Osteocyte (in vitro differentiated cells): ENCODE results near the gene SPTBN1. TPM values are rescaled to one million over a fixed set of nuclear protein-coding genes. Genes with fewer than 3 reads are reported as not detected.
A peak's percentile ranks its signal among the peaks of the same experiment; 100 is the strongest.

Source experiments
- DNase-seq: peaks from one replicate; pipeline ENCODE4 v3.0.0; 2021; ENCODE audit warnings: mixed read lengths; ENCODE audit not compliant: unreplicated experiment; ENCODE audit errors: extremely low spot score
- H3K27ac Mint-ChIP-seq: one replicate; pipeline ENCODE4 v1.8.0; 2021; ENCODE audit warnings: mild to moderate bottlenecking, mixed read lengths; ENCODE audit not compliant: unreplicated experiment
- H3K27me3 Mint-ChIP-seq: one replicate; pipeline ENCODE4 v1.8.0; 2021; ENCODE audit warnings: mixed read lengths; ENCODE audit not compliant: unreplicated experiment
- H3K36me3 Mint-ChIP-seq: one replicate; pipeline ENCODE4 v1.8.0; 2021; ENCODE audit warnings: mixed read lengths; ENCODE audit not compliant: unreplicated experiment
- H3K4me1 Mint-ChIP-seq: one replicate; pipeline ENCODE4 v1.8.0; 2021; ENCODE audit warnings: mixed read lengths; ENCODE audit not compliant: unreplicated experiment
- H3K4me3 Mint-ChIP-seq: one replicate; pipeline ENCODE4 v1.8.0; 2021; ENCODE audit warnings: mild to moderate bottlenecking, moderate library complexity, mixed read lengths; ENCODE audit not compliant: unreplicated experiment
- H3K9me3 Mint-ChIP-seq: one replicate; pipeline ENCODE4 v1.8.0; 2021; ENCODE audit warnings: mixed read lengths; ENCODE audit not compliant: unreplicated experiment
- CTCF ChIP-seq: fragments of 200-600 bp; sonication (generic); IDR thresholded peaks from 2 replicates; pipeline ENCODE4 v1.5.0; 2021; ENCODE audit warnings: antibody characterized with exemption, mild to moderate bottlenecking, moderate library complexity
- total RNA-seq: library from RNA; stranded (reverse); gene quantifications from 2 replicates; pipeline ENCODE4 v1.2.1, GENCODE V29; 2021

Gene SPTBN1
- total RNA-seq, 1 donor from 2014 or later = 248 TPM

- H3K4me3 Mint-ChIP-seq = no peak overlapping the region
- peaks cover 22% of the 10 kb centered on the region for H3K4me1 Mint-ChIP-seq
- H3K36me3 Mint-ChIP-seq = peaks cover 66% of the 10 kb centered on the region
- no peaks in the 10 kb centered on the region for H3K9me3 Mint-ChIP-seq
- TF ChIP-seq CTCF = no peak
- no peak for DNase-seq
- H3K27ac Mint-ChIP-seq = no peak overlapping the region
- H3K27me3 Mint-ChIP-seq = no peaks in the 10 kb centered on the region
Measured at GRCh38 chr2:54620948-54621347, 164.8 kb downstream of the SPTBN1 start.

- TF ChIP-seq CTCF = no peak
- H3K27me3 Mint-ChIP-seq = no peaks in the 10 kb centered on the region
- peaks cover 6% of the 10 kb centered on the region for H3K4me1 Mint-ChIP-seq
- no peak overlapping the region for H3K4me3 Mint-ChIP-seq
- H3K9me3 Mint-ChIP-seq = no peaks in the 10 kb centered on the region
- no peak for DNase-seq
- H3K27ac Mint-ChIP-seq = peak overlapping the region; percentile 2
- peaks cover 72% of the 10 kb centered on the region for H3K36me3 Mint-ChIP-seq
Measured at GRCh38 chr2:54624591-54625071, 168.5 kb downstream of the SPTBN1 start.

- no peak for DNase-seq
- H3K36me3 Mint-ChIP-seq = peaks cover 71% of the 10 kb centered on the region
- no peaks in the 10 kb centered on the region for H3K27me3 Mint-ChIP-seq
- peak overlapping the region; percentile 41 for H3K27ac Mint-ChIP-seq
- H3K4me1 Mint-ChIP-seq = no peaks in the 10 kb centered on the region
- TF ChIP-seq CTCF = no peak
- no peak overlapping the region for H3K4me3 Mint-ChIP-seq
- no peaks in the 10 kb centered on the region for H3K9me3 Mint-ChIP-seq
Measured at GRCh38 chr2:54626131-54626530, 170.0 kb downstream of the SPTBN1 start.

- Mint-ChIP-seq H3K36me3 (peaks cover 72% of the 10 kb centered on the region), H3K4me1 (no peaks in the 10 kb centered on the region), H3K27me3 (no peaks in the 10 kb centered on the region), H3K27ac (no peak overlapping the region), H3K9me3 (no peaks in the 10 kb centered on the region), H3K4me3 (no peak overlapping the region)
- no peak for DNase-seq
- no peak for TF ChIP-seq CTCF
Measured at GRCh38 chr2:54626884-54627283, 170.8 kb downstream of the SPTBN1 start.

GRCh38 chr2:54627973-54628372, 171.8 kb downstream of the SPTBN1 start:
- TF ChIP-seq CTCF = no peak
- no peak overlapping the region for H3K4me3 Mint-ChIP-seq
- no peak overlapping the region for H3K27ac Mint-ChIP-seq

More at GRCh38 chr2:54627973-54628372, 171.8 kb downstream of the SPTBN1 start:
- H3K27me3 Mint-ChIP-seq = no peaks in the 10 kb centered on the region
- H3K9me3 Mint-ChIP-seq = no peaks in the 10 kb centered on the region
- no peak for DNase-seq
- H3K36me3 Mint-ChIP-seq = peaks cover 74% of the 10 kb centered on the region
- H3K4me1 Mint-ChIP-seq = peaks cover 7% of the 10 kb centered on the region
